ENCODE measurements around the gene CDH4. TPM values are rescaled to one million over a fixed set of nuclear protein-coding genes. Genes with fewer than 3 reads are reported as not detected.

CDH4 gene
- total RNA-seq, 1 experiment from 2014 or later = 25.0 TPM

GRCh38 chr20:61809006-61809770 is 557.1 kb downstream of the CDH4 start:
- no peak for DNase-seq (ENCODE audit: unreplicated experiment)
- no peak overlapping the region for H3K4me3 Mint-ChIP-seq (ENCODE audit: unreplicated experiment)
- ChIA-PET CTCF (no interaction called here), POLR2A (no interaction called here)
- intact Hi-C loops (cut with micrococcal nuclease) = no loop called here
- H3K4me1 Mint-ChIP-seq (ENCODE audit: insufficient read depth, unreplicated experiment) = peaks cover 8% of the 10 kb centered on the region
- TF ChIP-seq CTCF (IDR thresholded peaks at IDR 0.05; ENCODE audit: unreplicated experiment) = no peak
- H3K36me3 Mint-ChIP-seq (ENCODE audit: insufficient read depth, unreplicated experiment) = peaks cover 5% of the 10 kb centered on the region
- no peaks in the 10 kb centered on the region for H3K9me3 Mint-ChIP-seq (ENCODE audit: unreplicated experiment)
- no peaks in the 10 kb centered on the region for H3K27me3 Mint-ChIP-seq (ENCODE audit: insufficient read depth, unreplicated experiment)
- H3K27ac Mint-ChIP-seq (ENCODE audit: low read depth, unreplicated experiment) = no peak overlapping the region
- BruUV-seq (replicated peaks) = no TSS peak

- peaks cover 8% of the 10 kb centered on the region for H3K4me1 Mint-ChIP-seq (ENCODE audit: insufficient read depth, unreplicated experiment)
- CTCF ChIA-PET = no interaction called here
- no peaks in the 10 kb centered on the region for H3K9me3 Mint-ChIP-seq (ENCODE audit: unreplicated experiment)
- DNase-seq (ENCODE audit: unreplicated experiment) = no peak
- intact Hi-C loops (cut with micrococcal nuclease) = no loop called here
- no peak for TF ChIP-seq CTCF (IDR thresholded peaks at IDR 0.05; ENCODE audit: unreplicated experiment)
- H3K27me3 Mint-ChIP-seq (ENCODE audit: insufficient read depth, unreplicated experiment) = no peaks in the 10 kb centered on the region
- H3K27ac Mint-ChIP-seq (ENCODE audit: low read depth, unreplicated experiment) = no peak overlapping the region
- POLR2A ChIA-PET = no interaction called here
- BruUV-seq (replicated peaks) = no TSS peak
- peaks cover 5% of the 10 kb centered on the region for H3K36me3 Mint-ChIP-seq (ENCODE audit: insufficient read depth, unreplicated experiment)
- H3K4me3 Mint-ChIP-seq (ENCODE audit: unreplicated experiment) = no peak overlapping the region
Observed at GRCh38 chr20:61810066-61810737, 558.1 kb downstream of the CDH4 start.

- ChIA-PET CTCF (interaction anchor here (0.7 to 1.0 kb wide), 2 partner anchors 8 to 76 kb away, joined by 3 to 4 read pairs; no protein-coding TSS in a partner anchor), POLR2A (no interaction called here)
- Mint-ChIP-seq H3K36me3 (ENCODE audit: insufficient read depth, unreplicated experiment) (peaks cover 5% of the 10 kb centered on the region), H3K4me1 (ENCODE audit: insufficient read depth, unreplicated experiment) (peaks cover 8% of the 10 kb centered on the region), H3K9me3 (ENCODE audit: unreplicated experiment) (no peaks in the 10 kb centered on the region), H3K4me3 (ENCODE audit: unreplicated experiment) (no peak overlapping the region), H3K27ac (ENCODE audit: low read depth, unreplicated experiment) (no peak overlapping the region), H3K27me3 (ENCODE audit: insufficient read depth, unreplicated experiment) (no peaks in the 10 kb centered on the region)
- intact Hi-C loops (cut with micrococcal nuclease) = no loop called here
- no TSS peak for BruUV-seq (replicated peaks)
- DNase-seq (ENCODE audit: unreplicated experiment) = no peak
- TF ChIP-seq CTCF (IDR thresholded peaks at IDR 0.05; ENCODE audit: unreplicated experiment) = no peak
Observed at GRCh38 chr20:61810738-61811135, 558.7 kb downstream of the CDH4 start.

- Mint-ChIP-seq H3K27ac (ENCODE audit: low read depth, unreplicated experiment) (no peak overlapping the region), H3K36me3 (ENCODE audit: insufficient read depth, unreplicated experiment) (peaks cover 5% of the 10 kb centered on the region), H3K4me3 (ENCODE audit: unreplicated experiment) (no peak overlapping the region), H3K4me1 (ENCODE audit: insufficient read depth, unreplicated experiment) (peaks cover 8% of the 10 kb centered on the region), H3K27me3 (ENCODE audit: insufficient read depth, unreplicated experiment) (no peaks in the 10 kb centered on the region), H3K9me3 (ENCODE audit: unreplicated experiment) (no peaks in the 10 kb centered on the region)
- BruUV-seq (replicated peaks) = no TSS peak
- POLR2A ChIA-PET = no interaction called here
- TF ChIP-seq CTCF (IDR thresholded peaks at IDR 0.05; ENCODE audit: unreplicated experiment) = no peak
- intact Hi-C loops (cut with micrococcal nuclease) = no loop called here
- no peak for DNase-seq (ENCODE audit: unreplicated experiment)
- CTCF ChIA-PET = interaction anchor here (0.7 to 1.0 kb wide), 2 partner anchors 8 to 76 kb away, joined by 3 to 4 read pairs; no protein-coding TSS in a partner anchor
Observed at GRCh38 chr20:61811166-61811565, 559.1 kb downstream of the CDH4 start.

All from MCF 10A (cell line).